Measurements from ENCODE around the gene GYPB.
"Not testable (repeated sequence)": the region's sequence is repeated elsewhere in the genome, so short reads cannot be mapped to it uniquely, and the experiment has no call there.

Gene GYPB

DNA sequence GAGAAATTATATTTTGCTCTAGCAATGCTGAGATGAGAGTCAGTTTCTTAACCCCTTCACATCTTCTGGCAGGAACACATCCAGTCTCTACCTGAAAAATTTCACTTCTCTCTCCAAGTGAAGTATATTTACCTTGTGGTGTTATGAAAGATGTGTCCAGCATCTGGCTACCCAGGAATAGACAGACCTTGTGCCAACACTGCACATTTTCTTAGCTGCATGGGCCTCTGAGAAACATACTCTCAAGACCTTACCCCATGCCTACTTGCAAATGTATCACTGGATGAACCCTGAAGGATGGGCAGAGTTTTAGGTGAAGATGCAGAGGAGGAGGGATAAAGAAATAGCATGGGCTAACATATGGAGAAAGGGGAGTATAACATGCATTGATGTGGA is 13.6 kb downstream of the GYPB start:
- H3K27me3 ChIP-seq, H3K9me3 ChIP-seq, DNase-seq, H3K36me3 ChIP-seq, H3K4me3 ChIP-seq, H3K27ac ChIP-seq: not testable (repeated sequence)
- H3K4me1 ChIP-seq, result peaks cover 0 to 11% (median 0%) of the 10 kb centered on the region in 4 donors
- intact Hi-C loops (cut with DNase I; ENCODE audit: low total_unique reads), result loop anchor here (5.0 kb wide), 1 partner anchor 113 kb away; no protein-coding TSS in a partner anchor

- H3K27ac ChIP-seq, H3K36me3 ChIP-seq, H3K27me3 ChIP-seq, H3K4me3 ChIP-seq, H3K9me3 ChIP-seq, DNase-seq: not testable (repeated sequence)
- intact Hi-C loops (cut with DNase I; ENCODE audit: low total_unique reads), result loop anchor here (5.0 kb wide), 1 partner anchor 113 kb away; no protein-coding TSS in a partner anchor
- H3K4me1 ChIP-seq, result peaks cover 0 to 11% (median 0%) of the 10 kb centered on the region in 4 donors
Measured at GRCh38 chr4:144004868-144005557, 14.2 kb downstream of the GYPB start.

DNA sequence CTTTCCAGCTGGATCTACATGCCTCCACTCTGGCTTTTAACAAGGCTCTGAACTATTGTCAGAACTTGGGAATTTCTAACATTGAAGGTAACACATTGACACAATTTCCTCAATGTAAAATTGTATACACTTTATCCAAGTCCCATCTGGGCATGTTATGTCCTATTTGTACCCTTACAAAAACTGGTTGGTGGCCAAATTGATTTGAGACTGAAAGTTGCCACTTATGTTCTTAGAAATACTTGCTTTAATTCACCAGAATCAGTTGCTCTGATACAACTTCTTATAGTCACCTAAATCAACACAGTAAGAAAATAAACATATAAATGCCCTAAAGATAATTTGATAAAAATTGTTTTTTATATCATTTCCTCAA is 15.3 kb downstream of the GYPB start:
- DNase-seq; H3K27me3 ChIP-seq; intact Hi-C loops (cut with DNase I; ENCODE audit: low total_unique reads); H3K27ac ChIP-seq; H3K4me3 ChIP-seq; H3K36me3 ChIP-seq; H3K9me3 ChIP-seq: not testable (repeated sequence)
- peaks cover 0 to 11% (median 0%) of the 10 kb centered on the region in 4 donors for H3K4me1 ChIP-seq

DNA sequence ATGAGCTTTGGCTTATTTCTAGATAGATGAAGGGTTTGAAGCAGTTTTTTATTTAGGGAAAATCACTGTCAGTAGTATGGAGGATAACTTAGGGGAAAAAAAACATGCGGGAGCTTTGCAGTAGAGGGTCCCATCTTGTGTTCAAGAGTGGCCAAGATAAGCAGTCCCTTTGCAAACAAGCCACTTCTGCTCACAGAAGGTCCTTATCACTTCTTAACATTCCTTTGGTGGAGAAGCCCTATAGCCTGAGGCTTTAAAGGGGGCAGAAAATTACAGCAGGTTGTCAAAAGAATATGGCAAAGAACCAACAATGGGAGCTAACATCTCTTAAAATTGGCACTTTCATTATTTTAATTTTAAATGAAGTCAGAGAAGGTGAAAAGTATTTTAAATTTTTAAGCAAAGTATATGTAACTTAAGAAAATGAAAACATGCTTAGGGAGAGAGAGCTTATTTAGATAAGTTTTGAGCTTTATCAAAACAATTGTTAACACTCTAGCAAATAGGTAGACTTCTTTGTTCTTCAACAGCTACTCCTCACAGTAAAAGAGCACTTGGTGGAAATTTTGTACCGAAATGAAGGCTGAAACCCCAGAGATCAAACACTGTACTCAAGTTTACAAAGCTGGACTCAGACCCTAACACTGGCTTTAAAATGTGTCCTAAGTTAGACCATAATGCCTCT is 15.8 kb downstream of the GYPB start:
- H3K9me3 ChIP-seq; H3K4me3 ChIP-seq; DNase-seq; intact Hi-C loops (cut with DNase I; ENCODE audit: low total_unique reads); H3K27me3 ChIP-seq; H3K36me3 ChIP-seq; H3K27ac ChIP-seq: not testable (repeated sequence)
- peaks cover 0 to 11% (median 0%) of the 10 kb centered on the region in 4 donors for H3K4me1 ChIP-seq

- H3K4me3 ChIP-seq; H3K27me3 ChIP-seq; H3K4me1 ChIP-seq; DNase-seq; intact Hi-C loops (cut with DNase I; ENCODE audit: low total_unique reads); H3K9me3 ChIP-seq; H3K27ac ChIP-seq; H3K36me3 ChIP-seq: not testable (repeated sequence)
Measured at GRCh38 chr4:144000331-144000995, 18.7 kb downstream of the GYPB start.

DNA sequence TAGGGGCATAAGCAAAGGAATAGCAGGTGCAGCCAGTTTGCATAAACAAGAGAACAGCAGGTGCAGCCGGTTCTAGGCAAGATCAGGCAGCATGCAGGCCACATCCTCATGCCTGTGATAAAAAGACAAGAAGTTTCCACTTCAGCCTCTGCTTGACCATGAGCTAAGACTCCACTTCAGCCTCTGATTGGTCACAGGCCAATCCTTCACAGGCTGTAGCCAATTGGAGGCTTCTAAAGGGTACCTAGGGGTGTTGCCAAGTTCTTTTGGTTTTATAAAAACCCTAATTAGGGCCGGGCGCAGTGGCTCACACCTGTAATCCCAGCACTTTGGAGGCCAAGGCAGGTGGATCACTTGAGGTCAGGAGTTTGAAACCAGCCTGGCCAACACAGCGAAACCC is 23.0 kb downstream of the GYPB start:
- H3K27ac ChIP-seq; H3K27me3 ChIP-seq; H3K4me1 ChIP-seq; H3K36me3 ChIP-seq; H3K9me3 ChIP-seq; intact Hi-C loops (cut with DNase I; ENCODE audit: low total_unique reads); DNase-seq; H3K4me3 ChIP-seq: not testable (repeated sequence)

- intact Hi-C loops (cut with DNase I; ENCODE audit: low total_unique reads); H3K9me3 ChIP-seq; H3K27ac ChIP-seq; H3K27me3 ChIP-seq; H3K4me1 ChIP-seq; DNase-seq; H3K4me3 ChIP-seq; H3K36me3 ChIP-seq: not testable (repeated sequence)
Measured at GRCh38 chr4:143991761-143992160, 27.4 kb downstream of the GYPB start.

GRCh38 chr4:143990717-143991116 is 28.5 kb downstream of the GYPB start:
- H3K27ac ChIP-seq; DNase-seq; intact Hi-C loops (cut with DNase I; ENCODE audit: low total_unique reads): not testable (repeated sequence)

DNA sequence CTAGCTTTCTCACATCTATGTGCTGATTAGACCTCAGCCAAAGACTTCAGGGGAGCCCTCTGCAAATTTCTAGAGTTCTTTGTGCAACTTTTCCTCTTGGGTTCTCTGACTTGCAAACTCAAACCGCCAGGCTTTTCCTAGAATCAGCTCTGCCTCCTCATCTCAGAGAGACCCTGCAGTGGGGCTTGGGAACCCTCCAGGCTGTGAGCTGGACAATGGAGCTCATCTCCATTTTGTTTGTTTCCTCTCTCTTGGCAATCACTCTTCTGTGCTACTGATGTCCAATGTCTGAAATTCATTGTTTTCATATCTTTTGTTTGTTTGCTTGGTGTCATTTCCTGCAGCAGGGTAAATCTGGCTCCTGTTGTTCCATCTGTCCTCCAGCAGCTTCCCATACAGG is 33.0 kb downstream of the GYPB start:
- H3K27me3 ChIP-seq, result no peaks in the 10 kb centered on the region
- no peak overlapping the region for H3K4me3 ChIP-seq
- H3K9me3 ChIP-seq, result no peaks in the 10 kb centered on the region
- H3K4me1 ChIP-seq, result no peaks in the 10 kb centered on the region
- H3K27ac ChIP-seq, result no peak overlapping the region
- intact Hi-C loops (cut with DNase I; ENCODE audit: low total_unique reads), result no loop called here
- no peak for DNase-seq
- TF ChIP-seq, protein P1, sequence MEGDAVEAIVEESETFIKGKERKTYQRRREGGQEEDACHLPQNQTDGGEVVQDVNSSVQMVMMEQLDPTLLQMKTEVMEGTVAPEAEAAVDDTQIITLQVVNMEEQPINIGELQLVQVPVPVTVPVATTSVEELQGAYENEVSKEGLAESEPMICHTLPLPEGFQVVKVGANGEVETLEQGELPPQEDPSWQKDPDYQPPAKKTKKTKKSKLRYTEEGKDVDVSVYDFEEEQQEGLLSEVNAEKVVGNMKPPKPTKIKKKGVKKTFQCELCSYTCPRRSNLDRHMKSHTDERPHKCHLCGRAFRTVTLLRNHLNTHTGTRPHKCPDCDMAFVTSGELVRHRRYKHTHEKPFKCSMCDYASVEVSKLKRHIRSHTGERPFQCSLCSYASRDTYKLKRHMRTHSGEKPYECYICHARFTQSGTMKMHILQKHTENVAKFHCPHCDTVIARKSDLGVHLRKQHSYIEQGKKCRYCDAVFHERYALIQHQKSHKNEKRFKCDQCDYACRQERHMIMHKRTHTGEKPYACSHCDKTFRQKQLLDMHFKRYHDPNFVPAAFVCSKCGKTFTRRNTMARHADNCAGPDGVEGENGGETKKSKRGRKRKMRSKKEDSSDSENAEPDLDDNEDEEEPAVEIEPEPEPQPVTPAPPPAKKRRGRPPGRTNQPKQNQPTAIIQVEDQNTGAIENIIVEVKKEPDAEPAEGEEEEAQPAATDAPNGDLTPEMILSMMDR (IDR thresholded peaks at IDR 0.05), result no peak
- no peaks in the 10 kb centered on the region for H3K36me3 ChIP-seq

More at GRCh38 chr4:143990717-143991116, 28.5 kb downstream of the GYPB start:
- H3K36me3 ChIP-seq, H3K27me3 ChIP-seq, H3K4me1 ChIP-seq, H3K9me3 ChIP-seq, H3K4me3 ChIP-seq: not testable (repeated sequence)

DNA sequence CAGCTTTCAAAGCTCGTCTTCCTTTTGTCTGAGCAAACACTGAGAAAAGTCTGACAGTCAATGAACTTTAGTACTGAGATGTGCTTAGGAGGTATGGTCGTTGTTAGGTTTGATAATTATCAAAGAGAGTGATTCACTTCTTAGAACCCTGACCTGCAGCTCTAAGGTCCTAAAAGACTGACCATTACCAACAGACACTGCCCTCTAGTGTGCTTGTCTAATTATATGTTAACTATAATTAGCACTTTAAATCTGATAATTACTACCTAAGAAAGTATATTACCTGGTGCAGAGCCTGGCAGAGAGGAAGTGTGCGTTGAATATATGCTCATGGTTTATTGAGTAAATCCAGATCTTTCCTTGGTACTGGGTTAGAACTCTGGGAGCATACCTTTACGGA is 38.4 kb downstream of the GYPB start:
- H3K27ac ChIP-seq; intact Hi-C loops (cut with DNase I; ENCODE audit: low total_unique reads); DNase-seq; H3K4me1 ChIP-seq; H3K36me3 ChIP-seq; H3K27me3 ChIP-seq; H3K9me3 ChIP-seq; H3K4me3 ChIP-seq: not testable (repeated sequence)

DNA sequence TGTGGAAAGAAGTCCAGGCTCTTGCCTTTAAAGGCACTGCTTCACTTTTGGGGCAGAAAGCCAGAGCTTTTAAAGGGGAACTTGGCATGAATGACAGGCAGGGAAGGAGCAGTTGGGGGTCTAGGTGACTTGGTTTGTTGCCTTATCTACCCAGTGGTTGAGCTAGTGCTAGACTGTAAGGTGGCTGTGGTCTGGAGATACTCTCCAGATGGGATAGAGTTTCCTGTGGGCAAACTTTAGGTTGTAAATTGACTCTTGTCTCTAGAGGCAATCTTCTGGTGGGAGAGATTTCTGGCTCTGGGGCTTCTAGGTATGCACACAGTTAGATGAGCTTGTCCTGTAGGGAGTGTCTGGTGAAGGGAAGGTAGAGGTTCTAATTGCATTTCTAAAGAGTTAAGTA is 43.7 kb downstream of the GYPB start:
- intact Hi-C loops (cut with DNase I; ENCODE audit: low total_unique reads); H3K36me3 ChIP-seq: not testable (repeated sequence)

GRCh38 chr4:143974021-143974420 is 45.2 kb downstream of the GYPB start:
- H3K27me3 ChIP-seq; H3K9me3 ChIP-seq; DNase-seq; intact Hi-C loops (cut with DNase I; ENCODE audit: low total_unique reads); H3K27ac ChIP-seq; H3K4me1 ChIP-seq; H3K4me3 ChIP-seq; H3K36me3 ChIP-seq: not testable (repeated sequence)

More for the DNA sequence above, 43.7 kb downstream of the GYPB start:
- H3K27me3 ChIP-seq, DNase-seq, H3K4me3 ChIP-seq, H3K9me3 ChIP-seq, H3K4me1 ChIP-seq, H3K27ac ChIP-seq: not testable (repeated sequence)

Measured in tibial artery (tissue), 4 donors.